ENCODE measurements around the gene PTGES. TPM values are rescaled to one million over a fixed set of nuclear protein-coding genes. Genes with fewer than 3 reads are reported as not detected.

Gene PTGES
- total RNA-seq, 1 experiment from 2014 or later, result 0.69 TPM

Other genes with a start within 250 kb of the PTGES start
- gene C9orf50, start 131.9 kb downstream of the PTGES start, total RNA-seq (2014; rRNA removed; shearing (Covaris generic)), result not detected in 2 replicates
- 71.2 and 80.5 TPM in 2 replicates for gene NTMT1, start 126.9 kb downstream of the PTGES start, total RNA-seq (2014; rRNA removed; shearing (Covaris generic))
- 19.2 and 20.9 TPM in 2 replicates for gene ASB6, start 110.9 kb downstream of the PTGES start, total RNA-seq (2014; rRNA removed; shearing (Covaris generic))
- gene PRRX2, start 87.4 kb downstream of the PTGES start, total RNA-seq (2014; rRNA removed; shearing (Covaris generic)), result 10.8 and 12.7 TPM in 2 replicates
- gene TOR1B, start 50.1 kb upstream of the PTGES start, total RNA-seq (2014; rRNA removed; shearing (Covaris generic)), result 17.9 and 18.2 TPM in 2 replicates
- gene TOR1A, start 71.1 kb upstream of the PTGES start, total RNA-seq (2014; rRNA removed; shearing (Covaris generic)), result 22.9 and 27.1 TPM in 2 replicates
- 39.7 and 47.0 TPM in 2 replicates for gene C9orf78, start 82.2 kb upstream of the PTGES start, total RNA-seq (2014; rRNA removed; shearing (Covaris generic))
- 15.8 and 16.3 TPM in 2 replicates for gene USP20, start 82.4 kb upstream of the PTGES start, total RNA-seq (2014; rRNA removed; shearing (Covaris generic))